SU-DHL-6 (cell line): Measurements from ENCODE around the gene MCM10.

Source experiments
- H2AFZ ChIP-seq: fragments of 200-600 bp; sonication (generic); 2 replicates; pipeline ENCODE4 v1.6.1; 2014; ENCODE audit warnings: low read depth, mild to moderate bottlenecking, moderate library complexity, mixed read lengths, antibody characterized with exemption, low read length; ENCODE audit not compliant: severe bottlenecking
- H3F3A ChIP-seq: fragments of 200-600 bp; shearing (Covaris generic); 2 replicates; pipeline ENCODE4 v1.6.0; 2016; ENCODE audit warnings: antibody characterized with exemption, mild to moderate bottlenecking; ENCODE audit not compliant: insufficient read depth
- H3K27ac ChIP-seq: fragments of 200-600 bp; sonication (generic); 2 replicates; pipeline ENCODE4 v1.5.1; 2016; ENCODE audit warnings: low read depth, mild to moderate bottlenecking, low read length, moderate library complexity, mixed read lengths
- H3K27me3 ChIP-seq: fragments of 200-600 bp; sonication (generic), shearing (Covaris generic); 2 replicates; pipeline ENCODE4 v1.6.0; 2014; ENCODE audit warnings: mild to moderate bottlenecking, low read length
- H3K36me3 ChIP-seq: fragments of 200-600 bp; sonication (generic); 2 replicates; pipeline ENCODE4 v1.6.1; 2014; ENCODE audit warnings: mild to moderate bottlenecking, low read length, mixed read lengths
- H3K4me2 ChIP-seq: fragments of 300-600, 200-600 bp; shearing (Covaris generic), sonication (generic); 2 replicates; pipeline ENCODE4 v1.6.0; 2014; ENCODE audit warnings: low read length, low read depth, mild to moderate bottlenecking; ENCODE audit not compliant: poor library complexity, severe bottlenecking
- H3K4me3 ChIP-seq: fragments of 200-600 bp; sonication (generic); 2 replicates; pipeline ENCODE4 v1.5.1; 2014; ENCODE audit warnings: antibody characterized with exemption, low read length, mild to moderate bottlenecking, mixed read lengths; ENCODE audit not compliant: insufficient read depth, poor library complexity, severe bottlenecking
- H3K79me2 ChIP-seq: fragments of 200-600 bp; sonication (generic); 2 replicates; pipeline ENCODE4 v1.6.1; 2014; ENCODE audit warnings: mild to moderate bottlenecking, low read length, moderate library complexity; ENCODE audit not compliant: insufficient read depth
- H3K9ac ChIP-seq: fragments of 200-600 bp; sonication (generic); 2 replicates; pipeline ENCODE4 v1.7.0; 2014; ENCODE audit warnings: mild to moderate bottlenecking, low read length
- H3K9me2 ChIP-seq: fragments of 200-600 bp; sonication (generic); replicated peaks from 2 replicates; pipeline ENCODE4 v1.6.1; 2014; ENCODE audit warnings: low read length; ENCODE audit not compliant: insufficient read depth
- H3K9me3 ChIP-seq: fragments of 200-600 bp; sonication (generic); 2 replicates; pipeline ENCODE4 v1.6.1; 2014; ENCODE audit warnings: low read length, mixed read lengths; ENCODE audit not compliant: insufficient read depth
- H4K20me1 ChIP-seq: fragments of 200-600 bp; sonication (generic); 2 replicates; pipeline ENCODE4 v1.6.1; 2014; ENCODE audit warnings: low read depth, mild to moderate bottlenecking, antibody characterized with exemption, low read length, moderate library complexity, mixed read lengths
- EZH2phosphoT487 ChIP-seq: fragments of 200-600 bp; sonication (generic), shearing (Covaris generic); conservative IDR thresholded peaks from 2 replicates; pipeline ENCODE4 v1.6.1; 2018; ENCODE audit warnings: mild to moderate bottlenecking, antibody characterized with exemption, low read length, moderate library complexity, mixed read lengths
- TF ChIP-seq, protein P1 (sequence below): fragments of 200-600 bp; sonication (generic); IDR thresholded peaks from one replicate; pipeline ENCODE4 v1.5.1; 2017; ENCODE audit warnings: antibody characterized with exemption, mild to moderate bottlenecking, low read length, moderate library complexity; ENCODE audit not compliant: insufficient read depth, poor library complexity, severe bottlenecking

Gene MCM10

GRCh38 chr10:13188593-13188992 is 27.2 kb downstream of the MCM10 start:
- no peak overlapping the region for H3K4me2 ChIP-seq
- H3K9me3 ChIP-seq = no peaks in the 10 kb centered on the region
- no peak for TF ChIP-seq EZH2phosphoT487
- TF ChIP-seq, protein P1, sequence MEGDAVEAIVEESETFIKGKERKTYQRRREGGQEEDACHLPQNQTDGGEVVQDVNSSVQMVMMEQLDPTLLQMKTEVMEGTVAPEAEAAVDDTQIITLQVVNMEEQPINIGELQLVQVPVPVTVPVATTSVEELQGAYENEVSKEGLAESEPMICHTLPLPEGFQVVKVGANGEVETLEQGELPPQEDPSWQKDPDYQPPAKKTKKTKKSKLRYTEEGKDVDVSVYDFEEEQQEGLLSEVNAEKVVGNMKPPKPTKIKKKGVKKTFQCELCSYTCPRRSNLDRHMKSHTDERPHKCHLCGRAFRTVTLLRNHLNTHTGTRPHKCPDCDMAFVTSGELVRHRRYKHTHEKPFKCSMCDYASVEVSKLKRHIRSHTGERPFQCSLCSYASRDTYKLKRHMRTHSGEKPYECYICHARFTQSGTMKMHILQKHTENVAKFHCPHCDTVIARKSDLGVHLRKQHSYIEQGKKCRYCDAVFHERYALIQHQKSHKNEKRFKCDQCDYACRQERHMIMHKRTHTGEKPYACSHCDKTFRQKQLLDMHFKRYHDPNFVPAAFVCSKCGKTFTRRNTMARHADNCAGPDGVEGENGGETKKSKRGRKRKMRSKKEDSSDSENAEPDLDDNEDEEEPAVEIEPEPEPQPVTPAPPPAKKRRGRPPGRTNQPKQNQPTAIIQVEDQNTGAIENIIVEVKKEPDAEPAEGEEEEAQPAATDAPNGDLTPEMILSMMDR = no peak
- no peak overlapping the region for H2AFZ ChIP-seq
- no peaks in the 10 kb centered on the region for H3K9me2 ChIP-seq
- H3K4me3 ChIP-seq = no peak overlapping the region
- H3F3A ChIP-seq = no peaks in the 10 kb centered on the region
- H3K79me2 ChIP-seq = no peaks in the 10 kb centered on the region
- H3K27me3 ChIP-seq = no peaks in the 10 kb centered on the region
- no peaks in the 10 kb centered on the region for H4K20me1 ChIP-seq
- H3K36me3 ChIP-seq = peaks cover 37% of the 10 kb centered on the region
- H3K27ac ChIP-seq = no peak overlapping the region
- H3K9ac ChIP-seq = no peak overlapping the region

- Histone ChIP-seq H3K36me3 (peaks cover 33% of the 10 kb centered on the region), H3K4me2 (no peak overlapping the region)
Observed at GRCh38 chr10:13189961-13190360, 28.6 kb downstream of the MCM10 start.

GRCh38 chr10:13190816-13191215 is 29.5 kb downstream of the MCM10 start:
- H3K36me3 ChIP-seq = peaks cover 36% of the 10 kb centered on the region
- H3K4me3 ChIP-seq = no peak overlapping the region
- no peaks in the 10 kb centered on the region for H3K79me2 ChIP-seq
- H3F3A ChIP-seq = no peaks in the 10 kb centered on the region
- H3K27ac ChIP-seq = no peak overlapping the region
- TF ChIP-seq, protein P1 = no peak
- TF ChIP-seq EZH2phosphoT487 = no peak
- H3K4me2 ChIP-seq = no peak overlapping the region
- no peaks in the 10 kb centered on the region for H3K9me3 ChIP-seq
- H3K9ac ChIP-seq = no peak overlapping the region
- no peaks in the 10 kb centered on the region for H4K20me1 ChIP-seq
- H3K9me2 ChIP-seq = no peaks in the 10 kb centered on the region
- no peak overlapping the region for H2AFZ ChIP-seq
- H3K27me3 ChIP-seq = no peaks in the 10 kb centered on the region

More at GRCh38 chr10:13189961-13190360, 28.6 kb downstream of the MCM10 start:
- H3K9me3 ChIP-seq = no peaks in the 10 kb centered on the region
- TF ChIP-seq, protein P1 = no peak
- no peak for TF ChIP-seq EZH2phosphoT487
- H4K20me1 ChIP-seq = no peaks in the 10 kb centered on the region
- H3K79me2 ChIP-seq = no peaks in the 10 kb centered on the region
- H3K4me3 ChIP-seq = no peak overlapping the region
- no peak overlapping the region for H2AFZ ChIP-seq
- H3K27ac ChIP-seq = no peak overlapping the region
- H3F3A ChIP-seq = no peaks in the 10 kb centered on the region
- no peaks in the 10 kb centered on the region for H3K9me2 ChIP-seq
- no peaks in the 10 kb centered on the region for H3K27me3 ChIP-seq
- H3K9ac ChIP-seq = no peak overlapping the region
